ELF-1 (cell line): ENCODE measurements around the gene CIAO1.
"Not testable (repeated sequence)": the region's sequence is repeated elsewhere in the genome, so short reads cannot be mapped to it uniquely, and the experiment has no call there.

ENCODE experiments used
- DNase-seq: peaks from one replicate; pipeline ENCODE4 v3.0.0-alpha.2; 2016; ENCODE audit warnings: low read depth, low spot score

CIAO1 gene

GRCh38 chr2:96250188-96250587 is 15.8 kb upstream of the CIAO1 start:
- DNase-seq, result no peak

- DNase-seq, result peak; percentile 68
Measured at GRCh38 chr2:96251721-96252292, 14.2 kb upstream of the CIAO1 start.

- no peak for DNase-seq
Measured at GRCh38 chr2:96252526-96252925, 13.5 kb upstream of the CIAO1 start.

GRCh38 chr2:96253006-96253405 is 13.0 kb upstream of the CIAO1 start:
- no peak for DNase-seq

GRCh38 chr2:96254571-96254970 is 11.5 kb upstream of the CIAO1 start:
- DNase-seq, result no peak

GRCh38 chr2:96256611-96257113 is 9.4 kb upstream of the CIAO1 start:
- DNase-seq, result no peak

- not testable (repeated sequence) for DNase-seq
Measured at GRCh38 chr2:96257744-96258143, 8.3 kb upstream of the CIAO1 start.

GRCh38 chr2:96258166-96259022 is 7.6 kb upstream of the CIAO1 start:
- DNase-seq, result no peak

GRCh38 chr2:96259497-96259921 is 6.5 kb upstream of the CIAO1 start:
- no peak for DNase-seq

- peak; percentile 88 for DNase-seq
Measured at GRCh38 chr2:96260387-96261260, 5.4 kb upstream of the CIAO1 start.

- no peak for DNase-seq
Measured at GRCh38 chr2:96261328-96262003, 4.6 kb upstream of the CIAO1 start.

- no peak for DNase-seq
Measured at GRCh38 chr2:96262306-96262705, 3.7 kb upstream of the CIAO1 start.

- DNase-seq, result no peak
Measured at GRCh38 chr2:96264086-96264485, 1.9 kb upstream of the CIAO1 start.

- DNase-seq, result peak; percentile 34
Measured at GRCh38 chr2:96264656-96265348, 1.2 kb upstream of the CIAO1 start.

GRCh38 chr2:96265349-96265839 is 631 bp upstream of the CIAO1 start:
- no peak for DNase-seq

GRCh38 chr2:96267159-96267971 is 1.3 kb downstream of the CIAO1 start:
- DNase-seq, result peak; percentile 42

GRCh38 chr2:96271995-96272394 is 6.0 kb downstream of the CIAO1 start:
- DNase-seq, result no peak

GRCh38 chr2:96273763-96274162 is 7.7 kb downstream of the CIAO1 start:
- DNase-seq, result no peak

GRCh38 chr2:96274355-96275056 is 8.5 kb downstream of the CIAO1 start:
- DNase-seq, result no peak
